GM21360 (cell line): Measurements from ENCODE around the gene ICOS.

ENCODE experiments used
- ATAC-seq: cut with Tn5 transposase; IDR thresholded peaks from one replicate; pipeline ENCODE4 v1.9.1; 2021; ENCODE audit warnings: mild to moderate bottlenecking, moderate library complexity; ENCODE audit not compliant: unreplicated experiment

The ICOS gene

DNA sequence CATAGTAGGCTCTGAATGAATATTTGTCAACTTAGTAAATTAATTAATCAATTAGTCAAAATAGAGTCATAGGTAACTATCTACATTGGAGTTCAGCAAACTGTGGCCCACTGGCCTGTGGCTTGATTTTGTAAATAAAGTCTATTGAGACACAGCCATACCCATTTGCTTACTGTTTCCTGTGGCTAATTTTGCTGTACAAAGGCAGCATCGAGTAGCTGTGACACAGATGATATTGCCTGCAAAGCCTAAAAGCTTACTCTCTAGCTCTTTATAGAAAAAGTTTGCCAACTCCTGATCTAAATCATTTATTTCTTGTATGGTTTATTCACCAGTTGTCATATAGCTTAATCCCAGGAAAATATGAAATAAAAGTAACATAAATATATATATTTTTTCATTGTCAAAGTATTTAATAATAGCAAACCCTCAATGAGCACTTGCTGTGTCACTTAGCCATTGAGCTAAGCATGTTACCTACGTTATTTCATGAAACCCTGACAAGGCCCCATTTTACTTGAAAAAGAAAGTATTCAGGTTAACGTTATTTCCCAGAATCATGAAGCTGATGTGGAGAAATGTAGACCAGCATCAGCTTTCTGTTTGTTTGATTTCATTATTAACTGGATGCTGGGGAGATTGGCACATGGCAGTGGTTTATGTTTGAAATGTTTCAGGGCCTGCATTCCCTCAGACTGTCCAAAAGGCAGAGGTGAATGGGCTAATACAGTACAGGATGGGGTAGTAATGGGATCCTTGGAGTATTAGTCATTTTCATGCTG, 69.6 kb downstream of the ICOS start:
- ATAC-seq = no peak

DNA sequence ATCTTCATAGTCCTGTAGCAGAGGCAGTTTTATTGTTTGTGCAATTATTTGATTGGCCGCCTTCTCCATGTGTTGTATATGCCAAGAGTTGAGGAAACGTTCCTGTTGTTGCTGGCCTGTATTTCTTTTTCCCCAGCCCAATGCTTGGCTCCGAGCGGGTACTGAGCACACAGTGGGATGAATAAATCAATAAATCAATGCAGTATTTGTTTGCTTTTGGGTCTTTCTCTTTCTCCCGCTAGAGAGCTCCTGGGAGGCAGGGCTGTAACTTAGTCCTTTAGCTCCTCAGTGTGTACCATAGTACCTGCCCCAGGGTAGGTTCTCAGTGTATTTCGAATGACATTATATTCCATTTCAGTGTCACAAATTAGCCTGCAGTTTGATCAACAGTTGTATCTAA, 71.8 kb downstream of the ICOS start:
- no peak for ATAC-seq

DNA sequence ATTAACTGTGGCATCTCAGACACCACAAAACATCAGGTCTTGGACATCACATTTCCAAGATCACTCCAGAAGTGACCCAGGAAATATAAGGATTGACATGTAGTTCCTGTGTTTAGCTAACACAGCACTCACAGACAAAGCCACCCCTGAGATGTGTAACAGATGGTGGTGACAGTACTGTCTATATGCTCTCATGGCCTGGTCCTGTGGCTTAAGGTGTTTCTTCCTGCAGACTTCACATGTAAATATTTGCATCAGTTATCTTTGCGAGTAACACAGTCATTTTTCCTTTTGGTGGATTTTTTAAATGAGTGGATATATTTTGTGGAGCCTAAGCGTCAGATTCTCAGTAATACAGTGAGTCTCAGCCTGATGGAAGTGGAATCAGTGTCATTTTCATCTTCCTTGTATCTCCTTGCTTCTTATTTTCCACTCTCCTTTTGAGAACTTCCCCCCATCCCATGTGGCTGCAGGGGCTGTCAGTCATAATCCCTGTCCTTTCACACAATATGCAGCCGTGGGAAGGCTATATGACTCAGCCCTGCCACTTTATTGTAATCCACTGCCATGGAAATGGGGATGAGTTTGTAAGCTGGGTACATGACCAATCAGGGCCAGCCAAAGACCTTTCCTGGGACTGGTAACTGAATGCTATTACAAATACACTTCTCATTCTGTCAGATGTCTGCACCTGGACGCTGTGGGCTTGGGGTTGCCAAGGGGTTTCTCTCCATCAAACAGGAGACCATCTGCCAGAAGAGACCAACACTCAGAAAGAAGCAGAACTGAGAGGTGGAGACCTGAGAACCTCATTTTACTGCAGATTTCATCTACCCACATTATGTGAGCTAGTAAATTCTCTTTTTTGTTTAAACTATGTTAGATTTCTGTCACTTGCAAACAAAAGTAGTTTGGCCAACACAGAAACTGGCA, 74.3 kb downstream of the ICOS start:
- no peak for ATAC-seq
